ENCODE data around the gene SLC22A9. TPM values are rescaled to one million over a fixed set of nuclear protein-coding genes. Genes with fewer than 3 reads are reported as not detected.

Gene SLC22A9
- total RNA-seq, 1 experiment from 2014 or later = not detected

DNA sequence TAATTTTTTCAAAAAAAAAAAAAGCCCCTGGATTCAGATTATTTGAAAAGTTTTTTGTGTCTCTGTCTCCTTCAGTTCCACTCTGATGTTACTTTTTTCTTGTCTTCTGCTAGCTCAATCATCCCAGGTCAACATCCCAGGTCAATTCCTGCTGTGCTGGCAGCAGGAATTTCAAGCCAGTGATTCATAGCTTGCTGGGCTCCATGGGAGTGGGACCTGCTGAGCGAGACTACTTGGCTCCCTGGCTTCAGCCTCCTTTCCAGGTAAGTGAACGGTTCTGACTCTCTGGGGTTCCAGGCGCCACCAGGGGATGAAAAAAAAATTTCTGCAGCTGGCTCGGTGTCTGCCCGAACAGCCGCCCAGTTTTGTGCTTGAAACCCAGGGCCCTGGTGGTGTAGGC, 90.0 kb downstream of the SLC22A9 start:
- ChIA-PET CTCF (no interaction called here), POLR2A (interaction anchor here (0.5 kb wide), 1 partner anchor 170 kb away, joined by 5 read pairs; no protein-coding TSS in a partner anchor)
- intact Hi-C loops (cut with micrococcal nuclease; ENCODE audit: unreplicated experiment) = no loop called here

More for the DNA sequence above, 90.0 kb downstream of the SLC22A9 start:
- no peaks in the 10 kb centered on the region for H3K36me3 ChIP-seq (ENCODE audit: control insufficient read depth, insufficient read depth, low read length)
- no peak overlapping the region for H3K4me3 ChIP-seq (ENCODE audit: low read depth in 2 of 2, low read length in 2 of 2)
- no peaks in the 10 kb centered on the region for H3K9me3 ChIP-seq (ENCODE audit: control insufficient read depth, insufficient read depth, low read depth, low read length)
- BruUV-seq (replicated peaks) = no TSS peak
- H3K27me3 ChIP-seq (ENCODE audit: control insufficient read depth, insufficient read depth, low read length) = peaks cover 2% of the 10 kb centered on the region; the same call in 1 of the 2 replicates
- in situ Hi-C loops (cut with HindIII; ENCODE audit: low pct_unique_long_range_greater_than_20kb, low sequenced_read_pairs) = no loop called here
- no peaks in the 10 kb centered on the region for H3K4me1 ChIP-seq (ENCODE audit: control insufficient read depth, insufficient read depth, low read length)
- no peak overlapping the region for H3K27ac ChIP-seq (ENCODE audit: low read length)
- ATAC-seq (no peak), DNase-seq (ENCODE audit: low read depth, low spot score) (no peak)
- TF ChIP-seq, protein P1, sequence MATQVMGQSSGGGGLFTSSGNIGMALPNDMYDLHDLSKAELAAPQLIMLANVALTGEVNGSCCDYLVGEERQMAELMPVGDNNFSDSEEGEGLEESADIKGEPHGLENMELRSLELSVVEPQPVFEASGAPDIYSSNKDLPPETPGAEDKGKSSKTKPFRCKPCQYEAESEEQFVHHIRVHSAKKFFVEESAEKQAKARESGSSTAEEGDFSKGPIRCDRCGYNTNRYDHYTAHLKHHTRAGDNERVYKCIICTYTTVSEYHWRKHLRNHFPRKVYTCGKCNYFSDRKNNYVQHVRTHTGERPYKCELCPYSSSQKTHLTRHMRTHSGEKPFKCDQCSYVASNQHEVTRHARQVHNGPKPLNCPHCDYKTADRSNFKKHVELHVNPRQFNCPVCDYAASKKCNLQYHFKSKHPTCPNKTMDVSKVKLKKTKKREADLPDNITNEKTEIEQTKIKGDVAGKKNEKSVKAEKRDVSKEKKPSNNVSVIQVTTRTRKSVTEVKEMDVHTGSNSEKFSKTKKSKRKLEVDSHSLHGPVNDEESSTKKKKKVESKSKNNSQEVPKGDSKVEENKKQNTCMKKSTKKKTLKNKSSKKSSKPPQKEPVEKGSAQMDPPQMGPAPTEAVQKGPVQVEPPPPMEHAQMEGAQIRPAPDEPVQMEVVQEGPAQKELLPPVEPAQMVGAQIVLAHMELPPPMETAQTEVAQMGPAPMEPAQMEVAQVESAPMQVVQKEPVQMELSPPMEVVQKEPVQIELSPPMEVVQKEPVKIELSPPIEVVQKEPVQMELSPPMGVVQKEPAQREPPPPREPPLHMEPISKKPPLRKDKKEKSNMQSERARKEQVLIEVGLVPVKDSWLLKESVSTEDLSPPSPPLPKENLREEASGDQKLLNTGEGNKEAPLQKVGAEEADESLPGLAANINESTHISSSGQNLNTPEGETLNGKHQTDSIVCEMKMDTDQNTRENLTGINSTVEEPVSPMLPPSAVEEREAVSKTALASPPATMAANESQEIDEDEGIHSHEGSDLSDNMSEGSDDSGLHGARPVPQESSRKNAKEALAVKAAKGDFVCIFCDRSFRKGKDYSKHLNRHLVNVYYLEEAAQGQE (IDR thresholded peaks at IDR 0.05; ENCODE audit: insufficient read depth in 1 of 2, low read depth in 2 of 2, low read length in 1 of 2) = no peak
- no peak for TF ChIP-seq TCF7L2 (IDR thresholded peaks at IDR 0.05; ENCODE audit: low read depth, low read length)

Other genes with a start within 250 kb of the SLC22A9 start
- not detected for gene SLC22A24, start 225.6 kb upstream of the SLC22A9 start, total RNA-seq (2021; ENCODE audit: unreplicated experiment)
- not detected for gene SLC22A25, start 126.2 kb upstream of the SLC22A9 start, total RNA-seq (2021; ENCODE audit: unreplicated experiment)
- gene PLAAT5, start 121.4 kb downstream of the SLC22A9 start, total RNA-seq (2021; ENCODE audit: unreplicated experiment) = not detected
- not detected for gene LGALS12, start 136.3 kb downstream of the SLC22A9 start, total RNA-seq (2021; ENCODE audit: unreplicated experiment)
- 15.2 TPM for gene PLAAT4, start 167.0 kb downstream of the SLC22A9 start, total RNA-seq (2021; ENCODE audit: unreplicated experiment)
- not detected for gene PLAAT2, start 193.6 kb downstream of the SLC22A9 start, total RNA-seq (2021; ENCODE audit: unreplicated experiment)
- 32.6 TPM for gene PLAAT3, start 244.6 kb downstream of the SLC22A9 start, total RNA-seq (2021; ENCODE audit: unreplicated experiment)